ENCODE data around the gene ATP8A2.

DNA sequence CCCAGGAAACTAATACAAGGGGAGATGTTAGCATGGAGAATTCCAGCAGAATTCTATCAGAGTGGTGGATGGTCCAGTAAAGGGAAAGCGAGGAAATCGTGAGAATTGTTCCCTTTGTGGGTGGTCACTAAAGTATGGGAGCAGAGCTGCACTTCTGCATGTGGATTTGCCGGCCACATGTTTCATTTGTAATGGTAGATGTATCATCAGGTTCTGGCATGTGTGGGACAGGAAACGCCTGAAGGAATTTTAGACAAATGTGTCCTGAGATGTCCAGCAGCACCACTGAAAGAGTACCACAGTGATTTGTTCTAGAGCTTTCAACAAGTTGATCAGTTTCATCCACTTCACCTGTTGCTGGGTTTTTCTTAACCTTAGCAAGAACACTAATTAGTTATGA lies 371.6 kb downstream of the ATP8A2 start:
- TF ChIP-seq CTCF (conservative IDR thresholded peaks at IDR 0.05) (no peak), EZH2 (IDR thresholded peaks at IDR 0.05; ENCODE audit: low read depth) (no peak)
